Gastroesophageal sphincter (tissue), 3 donors: Measurements from ENCODE around the gene CNTN5.

Experiments
- POLR2A ChIP-seq, 2 donors: fragments of 450-650 bp; IDR thresholded peaks; one replicate each; pipeline ENCODE4 v1.6.1; 2017; ENCODE audit warnings: antibody characterized with exemption in 2 of 2, mild to moderate bottlenecking in 2 of 2, moderate library complexity in 1 of 2
- POLR2AphosphoS5 ChIP-seq: sonication (generic); formaldehyde crosslinking; IDR thresholded peaks from one replicate; pipeline ENCODE4 v1.6.1; 2017; ENCODE audit warnings: antibody characterized with exemption
- TF ChIP-seq, protein P1 (sequence below), 4 experiments: fragments of 200-600 bp in 2 of 4; fragments of 450-650 bp in 2 of 4; sonication (generic) in 1 of 4; IDR thresholded peaks; one replicate each; pipeline ENCODE4 v1.5.1; 2017 to 2019; ENCODE audit warnings: antibody characterized with exemption in 4 of 4, mild to moderate bottlenecking in 2 of 4, moderate library complexity in 2 of 4

DNA sequence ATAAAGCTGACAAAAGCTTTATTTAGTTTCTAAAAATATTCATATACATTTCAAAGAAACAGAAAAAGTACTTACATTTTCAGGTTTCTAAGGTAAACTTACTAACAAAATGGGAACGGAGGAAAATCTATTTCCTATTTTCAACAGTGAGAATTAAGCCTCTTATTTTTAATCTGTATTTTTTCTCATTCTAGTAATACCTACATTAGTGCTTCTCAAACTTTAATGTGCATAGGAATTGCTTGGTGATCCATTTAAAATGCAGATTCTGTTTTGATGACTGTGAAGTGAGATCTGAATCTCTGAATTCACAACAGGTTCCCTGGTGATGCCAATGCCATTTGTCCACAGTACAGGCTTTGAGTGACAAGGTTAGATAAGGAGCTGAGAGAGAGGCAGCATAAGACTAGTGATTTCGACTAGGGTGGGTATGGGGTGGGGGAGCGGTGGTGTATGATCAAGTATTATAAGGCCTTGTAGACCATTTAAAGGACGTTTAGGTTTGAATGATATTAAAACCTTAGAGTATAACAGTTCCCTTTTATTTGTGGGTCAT, 402.8 kb downstream of the CNTN5 start:
- TF ChIP-seq, protein P1, sequence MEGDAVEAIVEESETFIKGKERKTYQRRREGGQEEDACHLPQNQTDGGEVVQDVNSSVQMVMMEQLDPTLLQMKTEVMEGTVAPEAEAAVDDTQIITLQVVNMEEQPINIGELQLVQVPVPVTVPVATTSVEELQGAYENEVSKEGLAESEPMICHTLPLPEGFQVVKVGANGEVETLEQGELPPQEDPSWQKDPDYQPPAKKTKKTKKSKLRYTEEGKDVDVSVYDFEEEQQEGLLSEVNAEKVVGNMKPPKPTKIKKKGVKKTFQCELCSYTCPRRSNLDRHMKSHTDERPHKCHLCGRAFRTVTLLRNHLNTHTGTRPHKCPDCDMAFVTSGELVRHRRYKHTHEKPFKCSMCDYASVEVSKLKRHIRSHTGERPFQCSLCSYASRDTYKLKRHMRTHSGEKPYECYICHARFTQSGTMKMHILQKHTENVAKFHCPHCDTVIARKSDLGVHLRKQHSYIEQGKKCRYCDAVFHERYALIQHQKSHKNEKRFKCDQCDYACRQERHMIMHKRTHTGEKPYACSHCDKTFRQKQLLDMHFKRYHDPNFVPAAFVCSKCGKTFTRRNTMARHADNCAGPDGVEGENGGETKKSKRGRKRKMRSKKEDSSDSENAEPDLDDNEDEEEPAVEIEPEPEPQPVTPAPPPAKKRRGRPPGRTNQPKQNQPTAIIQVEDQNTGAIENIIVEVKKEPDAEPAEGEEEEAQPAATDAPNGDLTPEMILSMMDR (IDR thresholded peaks at IDR 0.05), result no peak
- no peak for TF ChIP-seq POLR2A (IDR thresholded peaks at IDR 0.05)
- no peak for TF ChIP-seq POLR2AphosphoS5
